ENCODE results near the gene RPS15A. TPM values are rescaled to one million over a fixed set of nuclear protein-coding genes. Genes with fewer than 3 reads are reported as not detected.

The RPS15A gene
- polyA plus RNA-seq, 3 donors: 1,209 to 2,855 (median 1,397) TPM

GRCh38 chr16:18839555-18839954 is 49.4 kb upstream of the RPS15A start:
- H3K79me2 ChIP-seq (ENCODE audit: insufficient read depth, low read length): no peaks in the 10 kb centered on the region
- 100% methylated on average over 1 of the region's 6 CpGs for WGBS (ENCODE audit: insufficient coverage)
- H3K36me3 Mint-ChIP-seq: peaks cover 86 to 100% of the 10 kb centered on the region in 2 donors

GRCh38 chr16:18836702-18837101 is 46.6 kb upstream of the RPS15A start:
- H2AFZ ChIP-seq (ENCODE audit: insufficient read depth, low read depth, low read length, poor library complexity, severe bottlenecking): no peak overlapping the region
- no peaks in the 10 kb centered on the region for H3K79me2 ChIP-seq (ENCODE audit: insufficient read depth, low read length)
- peaks cover 84 to 91% of the 10 kb centered on the region in 2 donors for H3K36me3 Mint-ChIP-seq
- H3K9me3 ChIP-seq (replicated peaks in 1 of 2; ENCODE audit: control insufficient read depth in 1 of 2, insufficient read depth in 1 of 2, low read length in 2 of 2): peaks cover 10 to 15% of the 10 kb centered on the region in 2 donors
- no peak overlapping the region for H3K27ac Mint-ChIP-seq
- H3K4me3 ChIP-seq (replicated peaks in 1 of 3; ENCODE audit: low read depth in 2 of 3, low read length in 3 of 3): no peak overlapping the region
- H3K36me3 ChIP-seq (replicated peaks in 1 of 2; ENCODE audit: control insufficient read depth in 1 of 2, insufficient read depth in 2 of 2, low read length in 2 of 2): peaks cover 99% of the 10 kb centered on the region in 2 donors
- no peaks in the 10 kb centered on the region for H3K4me1 ChIP-seq (ENCODE audit: control insufficient read depth in 1 of 2, insufficient read depth in 2 of 2, low read length in 2 of 2)
- TF ChIP-seq CTCF (IDR thresholded peaks at IDR 0.05): no peak
- H4K20me1 ChIP-seq (ENCODE audit: insufficient read depth, low read length): peaks cover 14% of the 10 kb centered on the region
- no peaks in the 10 kb centered on the region for H3K4me1 Mint-ChIP-seq
- H3K4me3 Mint-ChIP-seq: no peak overlapping the region
- DNase-seq: no peak
- no peak overlapping the region for H3K27ac ChIP-seq (ENCODE audit: low read depth in 1 of 2, low read length in 2 of 2)
- intact Hi-C loops (cut with micrococcal nuclease): no loop called here
- H3K27me3 Mint-ChIP-seq (ENCODE audit: low read depth in 3 of 3): no peaks in the 10 kb centered on the region
- no peak overlapping the region for H3K9ac ChIP-seq (ENCODE audit: insufficient read depth, low read length, poor library complexity, severe bottlenecking)
- H3K27me3 ChIP-seq (ENCODE audit: control insufficient read depth in 2 of 2, insufficient read depth in 2 of 2, low read length in 2 of 2): no peaks in the 10 kb centered on the region
- H3K4me2 ChIP-seq (replicated peaks; ENCODE audit: extremely low read depth, low read length, poor library complexity, severe bottlenecking): no peak overlapping the region
- H3K9me3 Mint-ChIP-seq: peaks cover 0 to 11% (median 3%) of the 10 kb centered on the region in 7 donors

More at GRCh38 chr16:18839555-18839954, 49.4 kb upstream of the RPS15A start:
- peak overlapping the region in 4 of 7 donors; percentile 34 to 60 (median 39) for H3K27ac Mint-ChIP-seq
- no peaks in the 10 kb centered on the region for H3K4me1 Mint-ChIP-seq
- H3K9me3 Mint-ChIP-seq: peaks cover 0 to 11% (median 3%) of the 10 kb centered on the region in 7 donors
- no peak overlapping the region for H2AFZ ChIP-seq (ENCODE audit: insufficient read depth, low read depth, low read length, poor library complexity, severe bottlenecking)
- peaks cover 0 to 2% (median 0%) of the 10 kb centered on the region in 3 donors for H3K27me3 Mint-ChIP-seq (ENCODE audit: low read depth in 3 of 3)
- TF ChIP-seq CTCF (IDR thresholded peaks at IDR 0.05): no peak
- no peak overlapping the region for H3K27ac ChIP-seq (ENCODE audit: low read depth in 1 of 2, low read length in 2 of 2)
- no peak for DNase-seq
- H3K9ac ChIP-seq (ENCODE audit: insufficient read depth, low read length, poor library complexity, severe bottlenecking): no peak overlapping the region
- H3K4me3 ChIP-seq (replicated peaks in 1 of 3; ENCODE audit: low read depth in 2 of 3, low read length in 3 of 3): no peak overlapping the region
- no peaks in the 10 kb centered on the region for H3K4me1 ChIP-seq (ENCODE audit: control insufficient read depth in 1 of 2, insufficient read depth in 2 of 2, low read length in 2 of 2)
- no peak overlapping the region for H3K4me3 Mint-ChIP-seq
- H3K27me3 ChIP-seq (ENCODE audit: control insufficient read depth in 2 of 2, insufficient read depth in 2 of 2, low read length in 2 of 2): no peaks in the 10 kb centered on the region
- H3K36me3 ChIP-seq (replicated peaks in 1 of 2; ENCODE audit: control insufficient read depth in 1 of 2, insufficient read depth in 2 of 2, low read length in 2 of 2): peaks cover 96 to 99% of the 10 kb centered on the region in 2 donors
- H3K9me3 ChIP-seq (replicated peaks in 1 of 2; ENCODE audit: control insufficient read depth in 1 of 2, insufficient read depth in 1 of 2, low read length in 2 of 2): peaks cover 10 to 15% of the 10 kb centered on the region in 2 donors
- H4K20me1 ChIP-seq (ENCODE audit: insufficient read depth, low read length): peaks cover 10% of the 10 kb centered on the region
- H3K4me2 ChIP-seq (replicated peaks; ENCODE audit: extremely low read depth, low read length, poor library complexity, severe bottlenecking): no peak overlapping the region
- intact Hi-C loops (cut with micrococcal nuclease): no loop called here
